Mesenchymal stem cell (in vitro differentiated cells and primary cell): ENCODE results near the gene KIF18A.
A peak's percentile ranks its signal among the peaks of the same experiment; 100 is the strongest.
"Not testable (repeated sequence)": the region's sequence is repeated elsewhere in the genome, so short reads cannot be mapped to it uniquely, and the experiment has no call there.

Experiments
- DNase-seq: peaks from one replicate; pipeline ENCODE4 v3.0.0-alpha.2; 2013
- H2AFZ ChIP-seq: one replicate; pipeline ENCODE4 v1.6.1; 2013; ENCODE audit warnings: low read depth, mild to moderate bottlenecking, control low read depth, inconsistent platforms, low read length, moderate library complexity
- H2AK5ac ChIP-seq: 2 replicates; pipeline ENCODE4 v1.6.1; 2013; ENCODE audit warnings: low read length, moderate library complexity, mild to moderate bottlenecking, inconsistent platforms; ENCODE audit not compliant: severe bottlenecking
- H2BK120ac ChIP-seq: one replicate; pipeline ENCODE4 v1.6.1; 2013; ENCODE audit warnings: low read depth, mild to moderate bottlenecking, inconsistent platforms, low read length, moderate library complexity
- H2BK12ac ChIP-seq, 2 experiments: one replicate each; pipeline ENCODE4 v1.6.1; 2013; ENCODE audit warnings: inconsistent platforms in 2 of 2, low read length in 2 of 2, mild to moderate bottlenecking in 2 of 2, moderate library complexity in 2 of 2, control low read depth in 1 of 2
- H2BK15ac ChIP-seq: one replicate; pipeline ENCODE4 v1.6.1; 2013; ENCODE audit warnings: mild to moderate bottlenecking, low read depth, inconsistent platforms; ENCODE audit not compliant: poor library complexity, severe bottlenecking
- H2BK5ac ChIP-seq: 2 replicates; pipeline ENCODE4 v1.6.1; 2013; ENCODE audit warnings: low read depth, mild to moderate bottlenecking, low read length, control low read depth, inconsistent platforms; ENCODE audit not compliant: poor library complexity, severe bottlenecking
- H3K14ac ChIP-seq, 2 experiments: one replicate each; pipeline ENCODE4 v1.6.1; 2013; ENCODE audit warnings: inconsistent platforms in 2 of 2, low read length in 2 of 2, control low read depth in 1 of 2, mild to moderate bottlenecking in 1 of 2, moderate library complexity in 1 of 2
- H3K18ac ChIP-seq, 2 experiments: one replicate each; pipeline ENCODE4 v1.6.1; 2013; ENCODE audit warnings: inconsistent platforms in 2 of 2, low read length in 2 of 2, control low read depth in 1 of 2, low read depth in 1 of 2, mild to moderate bottlenecking in 1 of 2
- H3K23ac ChIP-seq, 2 experiments: one replicate each; pipeline ENCODE4 v1.6.1; 2013; ENCODE audit warnings: inconsistent platforms in 2 of 2, low read length in 2 of 2, mild to moderate bottlenecking in 2 of 2, moderate library complexity in 2 of 2, control low read depth in 1 of 2
- H3K27ac ChIP-seq: 2 replicates; pipeline ENCODE4 v1.5.1; 2013; ENCODE audit warnings: mild to moderate bottlenecking, moderate library complexity, low read length, control low read depth, inconsistent platforms; ENCODE audit not compliant: poor library complexity, severe bottlenecking
- H3K27me3 ChIP-seq, 2 experiments: 2 replicates each; pipeline versions ENCODE4 v1.6.1 to v1.7.0; 2013; ENCODE audit warnings: low read length in 2 of 2, mild to moderate bottlenecking in 2 of 2, moderate library complexity in 2 of 2, control low read depth in 1 of 2, inconsistent platforms in 1 of 2; ENCODE audit not compliant: control insufficient read depth in 1 of 2, insufficient read depth in 1 of 2
- H3K36me3 ChIP-seq, 2 experiments: 2 replicates each; pipeline versions ENCODE4 v1.6.1 to v1.7.0; 2013; ENCODE audit warnings: low read length in 2 of 2, control low read depth in 1 of 2, inconsistent platforms in 1 of 2, low read depth in 1 of 2, mild to moderate bottlenecking in 1 of 2; ENCODE audit not compliant: insufficient read depth in 2 of 2, control insufficient read depth in 1 of 2
- H3K4ac ChIP-seq, 2 experiments: one replicate each; pipeline ENCODE4 v1.6.1; 2013; ENCODE audit warnings: inconsistent platforms in 2 of 2, low read length in 2 of 2, mild to moderate bottlenecking in 2 of 2, moderate library complexity in 2 of 2, control low read depth in 1 of 2, low read depth in 1 of 2
- H3K4me1 ChIP-seq: 2 replicates; pipeline ENCODE4 v1.6.1; 2013; ENCODE audit warnings: low read depth, low read length, control low read depth; ENCODE audit not compliant: control insufficient read depth, insufficient read depth
- H3K4me2 ChIP-seq: 2 replicates; pipeline ENCODE4 v1.6.1; 2013; ENCODE audit warnings: low read length, mild to moderate bottlenecking, inconsistent platforms; ENCODE audit not compliant: poor library complexity, severe bottlenecking
- H3K4me3 ChIP-seq, 2 experiments: 2 replicates each; pipeline versions ENCODE4 v1.5.1 to v1.7.0; 2013; ENCODE audit warnings: low read length in 2 of 2, mild to moderate bottlenecking in 2 of 2, control low read depth in 1 of 2, low read depth in 1 of 2; ENCODE audit not compliant: insufficient read depth in 1 of 2
- H3K79me1 ChIP-seq: replicated peaks from 2 replicates; pipeline ENCODE4 v1.6.1; 2013; ENCODE audit warnings: mild to moderate bottlenecking, control low read depth, low read length, inconsistent platforms; ENCODE audit not compliant: poor library complexity, severe bottlenecking
- H3K9ac ChIP-seq: 2 replicates; pipeline ENCODE4 v1.7.0; 2013; ENCODE audit warnings: mild to moderate bottlenecking, low read length, moderate library complexity
- H3K9me3 ChIP-seq: 2 replicates; pipeline ENCODE4 v1.7.0; 2013; ENCODE audit warnings: mild to moderate bottlenecking, low read length; ENCODE audit not compliant: control insufficient read depth
- H4K8ac ChIP-seq: one replicate; pipeline ENCODE4 v1.6.1; 2013; ENCODE audit warnings: inconsistent platforms, mild to moderate bottlenecking, low read length, moderate library complexity
- H4K91ac ChIP-seq: one replicate; pipeline ENCODE4 v1.6.1; 2013; ENCODE audit warnings: mild to moderate bottlenecking, low read length, inconsistent platforms
- WGBS: methylation state at CpG from one replicate; pipeline ENCODE4 v1.1.7; 2013; ENCODE audit warnings: mixed read lengths; 5-methylcytosine and 5-hydroxymethylcytosine counted together

KIF18A gene

DNA sequence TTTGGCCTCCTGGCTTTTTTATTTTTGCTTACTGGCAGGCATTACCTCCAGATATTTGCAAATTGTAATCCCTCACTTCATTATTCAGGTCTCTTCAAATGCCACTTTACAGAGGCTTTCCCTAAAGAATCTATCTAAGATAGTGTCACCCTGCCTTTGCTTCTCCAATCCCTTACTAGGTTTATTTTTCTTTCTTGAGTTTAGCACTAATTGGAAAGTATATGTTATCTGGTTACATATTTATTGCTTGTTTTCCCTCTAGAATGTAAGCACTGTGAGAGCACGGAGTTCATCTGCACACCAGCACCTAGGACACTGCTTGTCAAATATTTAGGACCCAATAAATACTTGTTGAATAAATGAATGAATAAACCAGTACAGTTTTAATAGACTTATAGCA is 3.5 kb downstream of the KIF18A start:
- no peak overlapping the region for H3K27ac ChIP-seq
- no peak overlapping the region for H2BK120ac ChIP-seq
- no peak overlapping the region for H4K8ac ChIP-seq
- no peak overlapping the region for H2AK5ac ChIP-seq
- no peak for DNase-seq
- no peak overlapping the region for H3K18ac ChIP-seq
- H3K79me1 ChIP-seq, result peaks cover 5% of the 10 kb centered on the region
- peaks cover 3% of the 10 kb centered on the region for H3K4me1 ChIP-seq
- H2AFZ ChIP-seq, result no peak overlapping the region
- no peak overlapping the region for H2BK5ac ChIP-seq
- no peak overlapping the region for H2BK15ac ChIP-seq
- H3K14ac ChIP-seq, result no peak overlapping the region
- no peak overlapping the region for H4K91ac ChIP-seq
- H3K4me3 ChIP-seq, result no peak overlapping the region
- H3K23ac ChIP-seq, result no peak overlapping the region
- 60% methylated on average over 1 of the region's 1 CpG for WGBS
- H3K36me3 ChIP-seq, result no peaks in the 10 kb centered on the region
- H3K4ac ChIP-seq, result no peak overlapping the region
- no peak overlapping the region for H2BK12ac ChIP-seq
- H3K9ac ChIP-seq, result no peak overlapping the region
- H3K27me3 ChIP-seq, result no peaks in the 10 kb centered on the region
- H3K4me2 ChIP-seq, result peak overlapping the region; percentile 22
- H3K9me3 ChIP-seq, result no peaks in the 10 kb centered on the region

DNA sequence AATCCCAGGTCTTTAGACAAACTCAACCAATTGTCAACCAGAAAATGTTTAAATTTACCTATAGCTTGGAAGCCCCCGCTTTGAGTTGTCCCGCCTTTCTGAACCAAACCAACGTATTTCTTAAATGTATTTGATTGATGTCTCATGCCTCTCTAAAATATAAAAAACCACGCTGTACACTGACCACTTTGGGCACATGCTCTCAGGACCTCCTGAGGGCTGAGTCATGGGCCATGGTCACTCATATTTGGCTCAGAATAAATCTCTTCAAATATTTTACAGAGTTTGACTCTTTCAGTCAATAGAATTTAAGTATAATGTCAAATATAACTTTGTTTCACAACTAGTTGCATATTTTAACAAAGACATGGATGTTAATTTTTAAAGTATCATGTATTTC is 5.7 kb downstream of the KIF18A start:
- H3K9ac ChIP-seq, H3K18ac ChIP-seq, H3K14ac ChIP-seq, H3K4ac ChIP-seq, H3K23ac ChIP-seq, H3K4me2 ChIP-seq, H2BK12ac ChIP-seq, H3K36me3 ChIP-seq, H3K4me3 ChIP-seq, H2BK5ac ChIP-seq, H4K8ac ChIP-seq, H2AK5ac ChIP-seq, H2BK15ac ChIP-seq, H4K91ac ChIP-seq, H3K27ac ChIP-seq, H3K79me1 ChIP-seq, H3K27me3 ChIP-seq, H3K4me1 ChIP-seq, H2AFZ ChIP-seq, H2BK120ac ChIP-seq, H3K9me3 ChIP-seq: not testable (repeated sequence)
- peak; percentile 33 for DNase-seq
- WGBS, result 56% methylated on average over 2 of the region's 4 CpGs

DNA sequence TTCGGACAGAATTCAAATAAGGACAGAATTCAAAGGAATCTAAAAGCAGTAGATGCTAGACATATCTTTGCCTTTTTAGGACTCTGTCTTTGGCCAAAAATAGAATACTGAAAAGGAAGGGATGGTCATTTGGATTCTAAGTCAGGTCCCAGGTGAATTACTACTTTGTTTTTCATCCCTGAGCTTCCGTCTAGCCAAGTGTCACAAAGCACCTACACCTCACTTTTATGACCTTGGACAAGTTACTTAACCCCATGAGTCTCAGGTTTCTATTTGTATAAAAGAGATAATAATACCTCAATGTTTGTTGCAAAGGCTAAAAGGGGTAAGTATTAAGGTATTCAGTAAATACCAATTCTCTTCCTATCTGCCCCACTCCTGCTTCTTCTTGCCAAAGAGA is 7.3 kb downstream of the KIF18A start:
- WGBS, result 100% methylated on average over 1 of the region's 2 CpGs
- H4K91ac ChIP-seq, result no peak overlapping the region
- peaks cover 12% of the 10 kb centered on the region for H3K79me1 ChIP-seq
- no peak overlapping the region for H3K9ac ChIP-seq
- H3K4me2 ChIP-seq, result no peak overlapping the region
- H2BK15ac ChIP-seq, result no peak overlapping the region
- H3K4me1 ChIP-seq, result no peaks in the 10 kb centered on the region
- H3K14ac ChIP-seq, result no peak overlapping the region
- no peak overlapping the region for H2BK12ac ChIP-seq
- no peak overlapping the region for H2BK5ac ChIP-seq
- H3K9me3 ChIP-seq, result no peaks in the 10 kb centered on the region
- H3K27ac ChIP-seq, result no peak overlapping the region
- no peaks in the 10 kb centered on the region for H3K36me3 ChIP-seq
- H3K23ac ChIP-seq, result no peak overlapping the region
- no peak overlapping the region for H3K18ac ChIP-seq
- no peak for DNase-seq
- H3K4ac ChIP-seq, result no peak overlapping the region
- H3K4me3 ChIP-seq, result no peak overlapping the region
- no peaks in the 10 kb centered on the region for H3K27me3 ChIP-seq
- H4K8ac ChIP-seq, result no peak overlapping the region
- H2AK5ac ChIP-seq, result no peak overlapping the region
- H2AFZ ChIP-seq, result no peak overlapping the region
- H2BK120ac ChIP-seq, result peak overlapping the region; percentile 49

DNA sequence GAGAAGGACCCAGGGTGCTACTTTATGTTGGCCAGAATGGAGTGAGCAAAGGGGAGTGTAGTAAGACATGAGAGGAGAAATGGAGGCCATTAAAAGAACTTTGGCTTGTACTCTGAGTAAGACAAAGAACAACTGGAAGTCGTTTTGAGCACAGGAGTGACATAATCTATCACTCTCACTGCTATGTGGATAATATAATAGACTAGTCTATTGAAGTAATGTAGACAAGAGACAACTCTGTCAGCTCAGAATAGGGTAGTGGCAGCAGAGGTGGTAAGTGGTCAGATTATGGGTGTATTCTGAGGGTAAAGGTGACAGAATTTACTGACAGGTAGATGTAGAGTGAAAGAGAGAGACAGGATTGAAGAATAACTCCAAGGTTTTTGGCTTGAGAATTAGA is 8.2 kb downstream of the KIF18A start:
- Histone ChIP-seq H3K4me2 (no peak overlapping the region), H3K36me3 (no peaks in the 10 kb centered on the region), H3K4ac (no peak overlapping the region), H3K4me1 (no peaks in the 10 kb centered on the region), H3K9ac (no peak overlapping the region), H3K14ac (no peak overlapping the region), H3K23ac (no peak overlapping the region), H2BK12ac (no peak overlapping the region), H2BK120ac (no peak overlapping the region), H2BK15ac (no peak overlapping the region), H2BK5ac (no peak overlapping the region), H4K8ac (no peak overlapping the region), H3K9me3 (no peaks in the 10 kb centered on the region), H4K91ac (no peak overlapping the region), H3K4me3 (no peak overlapping the region), H3K18ac (no peak overlapping the region), H3K27me3 (no peaks in the 10 kb centered on the region), H2AK5ac (no peak overlapping the region), H3K79me1 (peaks cover 15% of the 10 kb centered on the region), H3K27ac (no peak overlapping the region), H2AFZ (no peak overlapping the region)
- DNase-seq, result no peak
- no CpG with 5 or more reads among the region's 1 CpG for WGBS
